ENCODE data around the gene TRABD2A.

Gene TRABD2A

DNA sequence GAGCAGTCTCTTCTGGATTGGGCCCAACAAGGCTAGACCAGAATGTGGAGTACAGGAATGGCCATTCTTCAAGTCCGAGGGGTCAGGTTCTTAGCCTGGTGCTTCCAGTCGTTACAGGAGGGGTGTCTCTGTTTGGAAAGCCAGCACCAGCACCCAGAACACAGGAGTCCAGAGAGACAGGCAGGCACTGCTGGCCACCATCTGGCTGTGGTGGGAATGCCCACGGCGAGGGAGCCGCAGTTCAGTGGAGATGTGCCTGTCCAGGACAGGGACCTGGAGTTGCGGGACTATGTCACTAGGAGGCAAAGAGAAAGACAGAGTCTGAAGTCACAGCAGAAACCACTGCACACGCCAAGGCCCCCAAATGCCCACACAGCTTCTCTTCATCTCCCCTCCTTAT, 59.1 kb downstream of the TRABD2A start:
- DNase-seq (ENCODE audit: low spot score in 2 of 2), result no peak
- no peak overlapping the region for H3K4me3 Mint-ChIP-seq
- H3K27ac Mint-ChIP-seq, result no peak overlapping the region
- no peaks in the 10 kb centered on the region for H3K9me3 Mint-ChIP-seq
- H3K36me3 Mint-ChIP-seq, result no peaks in the 10 kb centered on the region
- no peak for ATAC-seq (ENCODE audit: low read depth)
- H3K27me3 Mint-ChIP-seq, result no peaks in the 10 kb centered on the region
- peaks cover 7% of the 10 kb centered on the region for H3K4me1 Mint-ChIP-seq

DNA sequence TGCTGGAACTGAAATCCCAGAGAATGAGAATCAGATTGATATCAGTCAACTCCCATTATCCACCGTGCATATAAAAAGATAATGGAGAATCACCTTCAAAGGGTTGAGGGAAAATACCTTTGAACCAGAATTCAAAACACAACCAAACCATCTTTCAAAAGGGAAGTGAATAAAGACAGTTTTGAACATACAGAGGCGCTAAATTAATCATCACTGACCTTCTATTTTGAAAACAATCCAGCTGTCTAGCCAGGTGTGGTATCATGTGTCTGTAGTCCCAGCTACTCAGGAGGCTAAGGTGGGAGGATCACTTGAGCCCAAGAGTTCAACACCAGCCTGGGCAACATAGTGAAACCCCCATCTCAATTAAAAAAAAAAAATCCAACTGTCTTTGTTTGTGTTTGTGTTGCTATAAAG, 63.6 kb downstream of the TRABD2A start:
- peak overlapping the region; percentile 50 for H3K4me3 Mint-ChIP-seq
- ATAC-seq (ENCODE audit: low read depth) (peak; percentile 77), DNase-seq (ENCODE audit: low spot score in 2 of 2) (no peak)
- H3K4me1 Mint-ChIP-seq, result peaks cover 10% of the 10 kb centered on the region
- H3K36me3 Mint-ChIP-seq, result peaks cover 3% of the 10 kb centered on the region
- H3K27me3 Mint-ChIP-seq, result peaks cover 3% of the 10 kb centered on the region
- no peak overlapping the region for H3K27ac Mint-ChIP-seq
- H3K9me3 Mint-ChIP-seq, result no peaks in the 10 kb centered on the region

DNA sequence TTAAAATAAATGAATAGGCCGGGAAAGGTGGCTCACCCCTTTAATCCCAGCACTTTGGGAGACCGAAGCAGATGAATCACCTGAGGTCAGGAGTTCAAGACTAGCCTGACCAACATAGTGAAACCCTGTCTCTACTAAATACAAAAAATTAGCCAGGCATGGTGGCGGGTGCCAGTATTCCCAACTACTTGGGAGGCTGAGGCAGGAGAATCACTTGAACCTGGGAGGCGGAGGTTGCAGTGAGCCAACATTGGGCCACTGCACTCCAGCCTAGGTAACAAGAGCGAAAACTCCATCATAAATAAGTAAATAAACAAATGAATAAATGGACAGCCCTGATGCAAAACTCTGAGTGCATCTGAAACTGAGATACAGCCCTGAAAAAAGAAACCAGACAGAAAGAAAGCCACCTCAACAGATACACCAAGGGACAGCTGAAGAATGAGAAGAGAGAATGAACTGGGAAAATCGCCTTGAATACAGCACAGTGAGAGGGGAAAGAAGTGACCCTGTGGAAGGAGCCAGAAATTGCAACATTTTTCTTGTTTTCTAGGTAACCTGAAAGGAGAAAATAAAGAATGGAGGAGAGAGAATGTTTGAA, 64.4 kb downstream of the TRABD2A start:
- Mint-ChIP-seq H3K9me3 (no peaks in the 10 kb centered on the region), H3K4me3 (no peak overlapping the region), H3K4me1 (peaks cover 10% of the 10 kb centered on the region), H3K27me3 (peaks cover 6% of the 10 kb centered on the region), H3K27ac (no peak overlapping the region), H3K36me3 (peaks cover 3% of the 10 kb centered on the region)
- DNase-seq (ENCODE audit: low spot score in 2 of 2) (no peak), ATAC-seq (ENCODE audit: low read depth) (no peak)

DNA sequence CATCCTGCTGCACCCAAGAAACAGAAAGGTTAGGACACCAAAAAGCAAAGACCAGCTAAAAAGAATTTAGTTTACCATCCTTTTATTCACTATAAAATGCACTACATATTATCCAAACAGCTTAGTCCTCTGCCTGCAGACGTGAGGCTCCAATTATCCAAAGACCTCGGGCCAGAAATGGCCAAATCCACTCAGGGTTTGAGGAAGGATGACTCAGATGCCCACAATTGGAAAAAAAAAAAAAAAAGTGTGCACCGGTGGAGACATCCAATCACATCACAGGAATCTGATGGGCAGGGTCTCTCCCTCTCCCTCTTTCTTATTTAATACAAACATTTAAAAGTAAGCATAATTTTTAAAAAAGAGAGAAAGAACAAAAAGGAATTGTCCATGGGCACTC, 65.7 kb downstream of the TRABD2A start:
- peaks cover 3% of the 10 kb centered on the region for H3K36me3 Mint-ChIP-seq
- peaks cover 7% of the 10 kb centered on the region for H3K27me3 Mint-ChIP-seq
- no peak for DNase-seq (ENCODE audit: low spot score in 2 of 2)
- peaks cover 10% of the 10 kb centered on the region for H3K4me1 Mint-ChIP-seq
- H3K4me3 Mint-ChIP-seq, result no peak overlapping the region
- no peaks in the 10 kb centered on the region for H3K9me3 Mint-ChIP-seq
- H3K27ac Mint-ChIP-seq, result no peak overlapping the region
- ATAC-seq (ENCODE audit: low read depth), result no peak

DNA sequence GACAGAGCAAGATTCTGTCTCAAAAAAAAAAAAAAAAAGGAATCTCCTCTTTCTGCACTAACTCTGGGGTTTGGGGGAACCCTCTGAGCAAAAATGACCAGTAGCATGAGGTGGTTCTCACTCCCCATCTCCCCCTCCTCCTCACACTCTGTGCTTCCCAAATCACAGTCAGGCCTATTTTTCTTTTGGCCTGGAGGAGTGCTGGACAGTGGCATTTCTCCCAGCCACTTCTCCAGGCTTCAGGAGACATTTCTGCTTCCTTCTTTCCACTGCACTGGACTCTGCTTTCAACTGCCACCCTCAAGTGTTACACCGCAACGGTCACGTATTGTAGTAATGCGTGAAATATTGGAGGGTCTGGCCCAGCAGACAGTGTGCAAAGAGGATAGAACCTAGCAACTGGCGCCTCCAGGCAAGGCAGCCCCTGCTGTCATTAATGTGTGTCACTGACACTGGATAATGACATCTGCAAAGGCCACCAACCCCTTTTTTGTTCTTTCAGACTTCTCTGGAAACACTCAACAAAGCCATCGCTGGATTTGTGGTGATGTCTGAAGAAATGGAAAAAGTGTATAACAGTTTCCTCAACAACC, 68.9 kb downstream of the TRABD2A start:
- peaks cover 7% of the 10 kb centered on the region for H3K27me3 Mint-ChIP-seq
- DNase-seq (ENCODE audit: low spot score in 2 of 2) (no peak), ATAC-seq (ENCODE audit: low read depth) (no peak)
- H3K4me1 Mint-ChIP-seq, result peaks cover 4% of the 10 kb centered on the region
- no peak overlapping the region for H3K4me3 Mint-ChIP-seq
- H3K9me3 Mint-ChIP-seq, result no peaks in the 10 kb centered on the region
- no peak overlapping the region for H3K27ac Mint-ChIP-seq
- H3K36me3 Mint-ChIP-seq, result peaks cover 3% of the 10 kb centered on the region

DNA sequence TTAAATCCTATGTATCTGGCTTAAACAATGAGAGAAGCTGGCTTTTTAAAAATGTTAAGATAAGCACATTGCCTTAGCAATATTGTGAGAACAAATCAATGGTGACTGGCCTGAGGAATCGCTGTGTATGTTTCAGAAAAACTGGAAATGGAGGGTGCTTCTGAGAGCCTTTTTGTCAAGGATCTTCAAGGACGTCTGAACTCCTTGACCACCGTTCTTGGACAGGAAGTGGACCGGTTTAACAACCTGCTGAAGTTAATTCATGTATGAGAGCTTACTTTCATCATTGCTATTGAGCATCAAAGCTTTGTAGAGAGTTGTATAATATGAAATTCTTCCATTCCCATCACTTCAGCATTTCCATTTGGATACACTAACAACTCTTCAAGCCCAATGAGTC, 72.6 kb downstream of the TRABD2A start:
- ATAC-seq (ENCODE audit: low read depth) (no peak), DNase-seq (ENCODE audit: low spot score in 2 of 2) (no peak)
- Mint-ChIP-seq H3K27ac (no peak overlapping the region), H3K36me3 (no peaks in the 10 kb centered on the region), H3K4me3 (no peak overlapping the region), H3K4me1 (no peaks in the 10 kb centered on the region), H3K27me3 (peaks cover 7% of the 10 kb centered on the region), H3K9me3 (no peaks in the 10 kb centered on the region)

DNA sequence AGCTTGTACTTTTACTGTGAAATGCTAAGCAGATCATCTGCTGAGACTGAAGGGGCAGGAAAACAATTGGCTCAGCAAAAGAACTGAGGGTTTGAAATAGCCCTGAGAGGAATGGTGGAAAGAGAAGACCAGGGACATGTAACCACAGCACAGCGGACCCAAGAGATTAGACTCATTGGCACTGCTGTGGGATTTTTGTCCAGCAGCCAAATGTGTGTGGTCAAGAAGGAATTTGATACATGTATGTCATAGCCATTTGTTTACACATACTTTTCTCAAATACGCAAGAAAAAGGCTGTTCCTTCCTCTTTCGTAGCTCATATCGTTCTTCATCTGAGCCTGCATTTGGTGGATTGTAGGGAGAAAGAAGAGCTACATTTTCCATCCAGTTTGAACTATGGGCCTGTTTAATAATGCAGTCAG, 73.8 kb downstream of the TRABD2A start:
- Mint-ChIP-seq H3K27me3 (peaks cover 5% of the 10 kb centered on the region), H3K4me3 (no peak overlapping the region), H3K27ac (no peak overlapping the region), H3K36me3 (no peaks in the 10 kb centered on the region), H3K9me3 (peaks cover 2% of the 10 kb centered on the region), H3K4me1 (no peaks in the 10 kb centered on the region)
- ATAC-seq (ENCODE audit: low read depth) (no peak), DNase-seq (ENCODE audit: low spot score in 2 of 2) (no peak)

DNA sequence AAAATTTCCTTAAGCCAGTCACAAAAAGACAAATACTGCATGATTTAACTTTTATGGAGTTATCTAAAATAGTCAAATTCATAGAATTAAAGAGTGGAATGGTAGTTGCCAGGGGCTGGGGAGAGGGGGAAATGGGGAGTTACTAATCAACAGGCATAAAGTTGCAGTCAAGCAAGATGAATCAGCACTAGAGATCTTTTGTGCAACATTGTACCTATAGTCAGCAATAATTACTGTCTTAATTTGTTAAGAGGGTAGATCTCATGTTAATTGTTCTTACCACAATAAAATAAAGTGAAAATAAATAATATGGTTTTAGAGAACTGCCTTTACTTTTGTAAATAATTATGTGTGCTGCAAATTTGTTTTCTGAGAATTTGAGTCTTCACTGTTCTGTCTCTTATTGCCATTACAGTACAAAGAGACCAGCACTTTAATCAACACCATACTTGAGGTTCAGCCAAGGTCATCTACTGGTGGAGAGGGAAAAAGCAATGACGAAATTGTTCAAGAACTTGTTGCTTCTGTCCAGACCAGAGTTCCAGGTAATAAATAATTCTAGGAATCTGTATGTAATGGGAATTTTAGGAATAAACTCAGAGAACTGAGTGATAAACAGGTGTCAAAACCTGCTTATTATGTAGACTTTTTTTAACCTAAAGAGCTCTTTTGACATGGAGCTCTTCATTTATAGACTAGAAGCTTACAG, 75.5 kb downstream of the TRABD2A start:
- H3K4me3 Mint-ChIP-seq, result no peak overlapping the region
- peaks cover 2% of the 10 kb centered on the region for H3K36me3 Mint-ChIP-seq
- no peaks in the 10 kb centered on the region for H3K27me3 Mint-ChIP-seq
- no peak overlapping the region for H3K27ac Mint-ChIP-seq
- H3K4me1 Mint-ChIP-seq, result no peaks in the 10 kb centered on the region
- ATAC-seq (ENCODE audit: low read depth), result no peak
- no peak for DNase-seq (ENCODE audit: low spot score in 2 of 2)
- H3K9me3 Mint-ChIP-seq, result peaks cover 8% of the 10 kb centered on the region

DNA sequence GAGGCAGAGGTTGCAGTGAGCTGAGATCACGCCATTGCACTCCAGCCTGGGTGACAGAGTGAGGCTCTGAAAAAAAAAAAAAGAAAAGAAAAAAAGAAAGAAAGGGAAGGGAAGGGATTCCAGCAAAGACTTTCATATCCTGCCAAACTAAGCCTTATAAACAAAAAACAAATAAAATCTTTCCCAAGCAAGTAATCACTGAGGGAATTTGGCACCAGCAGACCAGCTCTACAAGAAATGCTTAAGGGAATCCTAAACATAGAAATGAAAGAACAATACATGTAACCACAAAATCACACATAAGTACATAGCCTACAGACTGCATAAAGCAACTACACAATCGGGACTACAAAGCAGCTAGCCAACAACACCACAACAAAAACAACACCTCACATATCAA, 79.1 kb downstream of the TRABD2A start:
- H3K36me3 Mint-ChIP-seq, result peaks cover 2% of the 10 kb centered on the region
- peaks cover 1% of the 10 kb centered on the region for H3K27me3 Mint-ChIP-seq
- DNase-seq (ENCODE audit: low spot score in 2 of 2) (no peak), ATAC-seq (ENCODE audit: low read depth) (no peak)
- no peaks in the 10 kb centered on the region for H3K4me1 Mint-ChIP-seq
- no peak overlapping the region for H3K27ac Mint-ChIP-seq
- peaks cover 10% of the 10 kb centered on the region for H3K9me3 Mint-ChIP-seq
- no peak overlapping the region for H3K4me3 Mint-ChIP-seq

DNA sequence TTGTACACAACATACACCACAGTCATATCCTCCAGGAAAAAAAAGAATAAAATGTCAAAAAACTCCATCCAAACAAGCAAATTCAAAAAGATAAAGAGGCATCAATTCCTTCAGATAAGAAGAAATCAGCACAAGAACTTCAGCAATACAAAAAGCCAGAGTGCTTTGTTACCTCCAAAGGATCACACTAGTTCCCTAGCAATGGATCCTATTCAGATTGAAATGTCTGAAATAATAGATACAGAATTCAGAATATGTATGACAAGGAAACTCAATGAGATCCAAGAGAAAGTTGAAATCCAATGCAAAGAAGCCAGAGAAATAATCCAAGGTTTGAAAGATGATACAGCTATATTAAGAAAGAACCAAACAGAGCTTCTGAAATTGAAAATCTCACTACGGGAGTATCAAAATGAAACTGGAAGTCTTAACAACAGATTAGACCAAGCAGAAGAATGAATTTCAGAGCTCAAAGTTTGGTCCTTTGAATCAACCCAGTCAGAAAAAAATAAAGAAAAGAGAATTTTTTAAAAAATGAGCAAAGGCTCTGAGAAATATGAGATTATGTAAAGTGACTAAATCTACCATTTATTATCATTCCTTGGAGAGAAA, 80.6 kb downstream of the TRABD2A start:
- DNase-seq (ENCODE audit: low spot score in 2 of 2), result no peak
- no peaks in the 10 kb centered on the region for H3K4me1 Mint-ChIP-seq
- peaks cover 2% of the 10 kb centered on the region for H3K36me3 Mint-ChIP-seq
- no peak overlapping the region for H3K4me3 Mint-ChIP-seq
- no peak overlapping the region for H3K27ac Mint-ChIP-seq
- peaks cover 10% of the 10 kb centered on the region for H3K9me3 Mint-ChIP-seq
- peaks cover 1% of the 10 kb centered on the region for H3K27me3 Mint-ChIP-seq
- no peak for ATAC-seq (ENCODE audit: low read depth)

DNA sequence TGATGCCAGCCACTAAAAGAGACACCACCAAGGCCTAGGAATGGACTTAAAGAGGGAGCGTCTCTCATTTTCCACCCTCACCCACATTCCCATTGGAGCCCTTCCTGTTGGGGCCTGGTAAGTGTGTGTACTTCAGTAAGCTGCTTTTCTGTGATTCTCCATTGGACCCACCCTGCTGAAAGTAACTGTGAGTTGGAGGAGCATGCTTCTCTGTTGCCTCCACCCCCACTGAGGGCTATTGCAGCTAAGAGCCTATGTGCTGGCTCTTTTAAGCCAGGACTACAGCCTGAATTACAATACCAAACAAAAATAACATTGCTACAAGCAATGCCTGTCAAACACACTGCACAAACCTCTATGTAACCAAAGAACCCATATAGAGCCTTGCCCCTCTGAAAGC, 81.1 kb downstream of the TRABD2A start:
- DNase-seq (ENCODE audit: low spot score in 2 of 2), result no peak
- peaks cover 2% of the 10 kb centered on the region for H3K36me3 Mint-ChIP-seq
- H3K9me3 Mint-ChIP-seq, result peaks cover 10% of the 10 kb centered on the region
- ATAC-seq (ENCODE audit: low read depth), result no peak
- no peak overlapping the region for H3K27ac Mint-ChIP-seq
- peaks cover 1% of the 10 kb centered on the region for H3K27me3 Mint-ChIP-seq
- no peak overlapping the region for H3K4me3 Mint-ChIP-seq
- no peaks in the 10 kb centered on the region for H3K4me1 Mint-ChIP-seq

DNA sequence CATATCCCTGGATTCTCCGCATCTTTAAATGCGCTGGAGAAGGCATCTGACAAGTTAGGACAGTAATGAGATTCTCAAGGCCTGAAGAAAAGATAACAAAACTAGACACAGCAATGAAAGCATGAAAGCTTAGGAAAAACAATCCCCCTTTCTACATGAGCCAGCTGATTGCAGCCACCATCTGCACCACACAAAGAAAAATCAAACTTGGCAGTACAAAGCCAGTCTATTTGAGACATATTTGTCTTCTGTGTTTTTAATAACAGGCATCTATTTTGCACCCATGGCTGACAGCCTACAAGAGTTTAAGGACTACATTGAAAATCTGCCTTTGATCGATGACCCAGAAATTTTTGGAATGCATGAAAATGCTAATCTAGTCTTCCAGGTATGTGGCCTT, 83.6 kb downstream of the TRABD2A start:
- DNase-seq (ENCODE audit: low spot score in 2 of 2) (no peak), ATAC-seq (ENCODE audit: low read depth) (no peak)
- H3K9me3 Mint-ChIP-seq, result peaks cover 11% of the 10 kb centered on the region
- no peak overlapping the region for H3K4me3 Mint-ChIP-seq
- peaks cover 2% of the 10 kb centered on the region for H3K36me3 Mint-ChIP-seq
- H3K27ac Mint-ChIP-seq, result no peak overlapping the region
- peaks cover 1% of the 10 kb centered on the region for H3K27me3 Mint-ChIP-seq
- no peaks in the 10 kb centered on the region for H3K4me1 Mint-ChIP-seq

DNA sequence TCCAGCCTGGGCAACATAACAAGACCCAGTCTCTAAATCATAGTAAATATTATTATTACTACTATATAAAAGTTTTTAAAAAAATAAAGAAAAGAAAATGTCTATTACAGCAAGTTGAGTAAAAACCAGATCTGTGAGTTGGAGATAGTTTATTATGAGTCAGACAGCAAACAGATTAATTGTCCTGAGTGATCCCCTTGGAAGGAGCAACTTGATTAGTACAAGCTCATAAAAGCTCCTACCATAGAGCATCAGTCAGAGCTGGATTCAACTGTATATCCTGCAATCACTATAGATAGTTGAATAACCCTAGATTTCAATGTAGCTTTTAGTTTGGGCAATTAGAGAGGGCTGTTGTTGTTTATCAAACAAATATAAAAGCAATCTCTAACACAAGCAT, 84.1 kb downstream of the TRABD2A start:
- peaks cover 1% of the 10 kb centered on the region for H3K27me3 Mint-ChIP-seq
- H3K36me3 Mint-ChIP-seq, result peaks cover 2% of the 10 kb centered on the region
- peaks cover 8% of the 10 kb centered on the region for H3K9me3 Mint-ChIP-seq
- H3K4me1 Mint-ChIP-seq, result no peaks in the 10 kb centered on the region
- no peak for DNase-seq (ENCODE audit: low spot score in 2 of 2)
- H3K27ac Mint-ChIP-seq, result no peak overlapping the region
- ATAC-seq (ENCODE audit: low read depth), result no peak
- no peak overlapping the region for H3K4me3 Mint-ChIP-seq

DNA sequence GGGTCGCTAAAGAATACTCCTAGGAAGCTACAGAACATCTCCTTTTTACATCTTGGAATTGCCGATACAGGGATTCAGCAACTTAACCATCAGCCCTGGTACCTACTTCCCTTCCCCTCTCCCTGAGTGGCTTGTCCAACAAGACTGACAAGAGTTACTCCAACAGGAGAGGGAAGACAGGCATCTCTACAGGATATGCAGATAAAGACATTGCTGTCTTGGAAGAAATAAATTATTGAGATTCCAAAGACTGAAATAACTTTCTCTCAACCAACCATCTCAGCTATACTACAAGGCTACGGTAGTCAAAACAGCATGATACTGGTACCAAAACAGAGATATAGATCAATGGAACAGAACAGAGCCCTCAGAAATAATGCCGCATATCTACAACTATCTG, 87.2 kb downstream of the TRABD2A start:
- H3K27ac Mint-ChIP-seq, result no peak overlapping the region
- no peak for ATAC-seq (ENCODE audit: low read depth)

More for the DNA sequence above, 87.2 kb downstream of the TRABD2A start:
- Mint-ChIP-seq H3K36me3 (peaks cover 2% of the 10 kb centered on the region), H3K4me1 (no peaks in the 10 kb centered on the region), H3K4me3 (no peak overlapping the region), H3K9me3 (peaks cover 4% of the 10 kb centered on the region), H3K27me3 (peaks cover 1% of the 10 kb centered on the region)
- DNase-seq (ENCODE audit: low spot score in 2 of 2), result no peak

Measured in memory B cell (primary cell).